Hematopoietic multipotent progenitor cell treated with erythropoietin and hydrocortisone succinate and interleukin-3 and kit ligand, for 15 days (in vitro differentiated cells): ENCODE results near the gene TNRC6C.
"Not testable (repeated sequence)": the region's sequence is repeated elsewhere in the genome, so short reads cannot be mapped to it uniquely, and the experiment has no call there.

Source experiments
- DNase-seq: peaks from one replicate; pipeline ENCODE4 v3.0.0-alpha.2; 2015; ENCODE audit warnings: low spot score

Gene TNRC6C

DNA sequence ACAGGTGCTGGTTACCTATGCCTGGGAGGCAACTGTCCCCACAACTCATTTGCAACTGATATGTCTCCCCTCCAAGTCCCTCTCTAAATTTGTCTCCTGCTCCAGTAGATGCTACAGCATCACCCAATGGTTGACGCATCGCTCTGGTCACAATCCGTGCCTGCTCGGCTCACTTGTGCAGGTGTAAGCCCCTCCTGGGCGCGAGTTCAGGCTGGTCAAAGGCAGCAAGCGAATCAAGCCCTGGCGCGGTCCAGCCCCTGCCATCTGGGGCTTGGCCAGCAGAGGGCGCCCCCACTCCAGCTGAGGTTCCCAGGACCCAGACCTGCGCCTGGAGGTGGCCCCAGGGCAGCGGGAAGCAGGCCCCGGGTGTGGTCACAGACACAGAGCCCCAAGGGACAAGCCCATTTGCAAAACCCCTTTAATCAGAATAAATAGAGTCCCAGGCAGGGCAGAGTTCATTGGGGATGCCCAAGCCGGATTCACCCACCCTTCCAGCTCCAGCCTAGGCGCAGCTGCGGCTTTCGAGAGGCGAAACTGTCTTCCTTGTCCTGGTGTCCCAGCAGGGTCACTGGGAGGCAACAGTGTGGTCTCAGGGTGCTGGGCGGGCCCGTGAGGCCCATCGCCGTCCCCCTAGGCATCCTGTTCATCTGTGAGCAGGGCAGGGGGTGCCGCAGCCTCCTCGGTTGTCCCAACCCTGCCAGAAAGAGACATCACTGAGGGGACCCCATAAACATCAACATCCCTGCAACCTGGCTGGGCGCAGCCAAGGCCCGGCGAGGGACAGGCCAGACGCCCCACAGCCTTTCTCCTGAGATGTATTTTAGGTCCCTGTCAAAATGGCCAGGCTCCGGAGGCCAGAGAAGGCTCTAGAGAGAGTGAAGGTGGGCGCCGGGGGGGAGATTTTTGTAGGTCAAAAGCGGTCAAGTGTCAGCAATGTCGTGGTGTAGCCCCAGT is 154.3 kb downstream of the TNRC6C start:
- DNase-seq: peak; percentile 77

DNA sequence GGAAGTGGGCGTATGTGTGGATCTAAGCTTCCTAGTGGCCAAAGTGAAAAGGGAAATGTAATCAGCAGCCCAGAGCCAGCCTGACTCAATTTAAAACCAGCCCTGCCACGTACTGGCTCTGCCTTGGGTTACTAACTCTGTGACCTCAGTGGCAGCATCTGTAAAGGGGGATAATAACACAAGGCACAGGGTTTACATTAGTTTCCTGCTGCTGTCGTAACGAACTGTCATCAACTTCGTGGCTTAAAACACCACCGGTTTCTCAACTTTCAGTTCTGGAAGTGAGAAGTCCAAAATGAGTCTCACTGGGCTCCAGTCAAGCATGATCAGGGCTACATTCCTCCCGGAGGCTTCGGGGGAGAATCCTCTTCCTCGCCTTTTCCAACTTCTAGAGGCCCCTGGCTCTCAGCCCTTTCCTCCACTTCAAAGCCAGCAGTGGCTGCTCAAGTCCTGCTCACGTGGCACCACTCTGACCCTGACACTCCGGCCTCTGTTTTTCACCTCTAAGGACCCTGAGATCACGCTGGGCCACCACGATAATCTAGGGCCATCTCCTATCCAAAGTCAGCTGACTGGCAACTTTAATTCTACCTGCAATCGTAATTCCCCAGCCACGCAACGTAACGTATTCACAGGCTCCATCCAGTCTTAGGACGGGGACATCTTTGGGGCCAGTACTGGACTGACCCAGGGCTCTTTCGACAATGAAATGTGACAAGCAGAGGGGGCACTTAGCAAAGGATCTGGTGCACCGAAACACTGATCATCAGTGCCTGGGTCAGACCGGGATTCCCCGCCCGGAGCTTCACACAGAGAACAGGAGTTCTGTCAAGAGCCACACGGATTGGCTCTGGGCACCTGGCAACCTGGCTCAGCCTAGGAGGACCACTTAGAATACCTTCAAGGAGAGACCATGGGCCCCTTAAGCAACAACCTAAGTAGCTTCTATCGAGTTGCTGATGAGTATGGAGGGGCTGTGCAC is 155.6 kb downstream of the TNRC6C start:
- DNase-seq: no peak

GRCh38 chr17:78114831-78115723 is 156.6 kb downstream of the TNRC6C start:
- DNase-seq: no peak

GRCh38 chr17:78115803-78116202 is 157.3 kb downstream of the TNRC6C start:
- DNase-seq: not testable (repeated sequence)

GRCh38 chr17:78116411-78116810 is 157.9 kb downstream of the TNRC6C start:
- DNase-seq: no peak

- no peak for DNase-seq
Measured at GRCh38 chr17:78117027-78117981, 158.8 kb downstream of the TNRC6C start.

DNA sequence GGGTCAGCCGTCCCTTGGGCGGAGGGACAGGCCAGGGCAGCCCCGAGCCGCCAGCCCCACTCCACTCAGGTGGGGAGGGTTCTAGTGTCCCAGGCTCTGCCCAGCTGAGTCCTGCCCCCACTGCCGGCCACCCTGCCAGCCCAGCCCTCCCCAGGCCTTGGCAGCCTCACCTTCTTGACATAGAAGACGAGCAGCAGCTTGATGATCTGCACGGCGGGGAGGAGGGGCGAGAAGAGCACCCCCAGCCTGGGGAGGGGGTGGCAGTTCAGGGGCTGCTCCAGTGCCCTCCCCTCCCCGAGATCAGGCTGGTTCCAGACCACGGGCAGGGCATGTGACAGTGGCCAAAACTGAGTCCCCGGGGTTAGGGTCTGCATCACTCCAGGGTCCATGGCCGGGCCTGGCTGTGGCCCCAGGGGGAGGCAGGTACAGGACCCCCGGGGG is 160.3 kb downstream of the TNRC6C start:
- no peak for DNase-seq

- no peak for DNase-seq
Measured at GRCh38 chr17:78120537-78120936, 162.0 kb downstream of the TNRC6C start.

DNA sequence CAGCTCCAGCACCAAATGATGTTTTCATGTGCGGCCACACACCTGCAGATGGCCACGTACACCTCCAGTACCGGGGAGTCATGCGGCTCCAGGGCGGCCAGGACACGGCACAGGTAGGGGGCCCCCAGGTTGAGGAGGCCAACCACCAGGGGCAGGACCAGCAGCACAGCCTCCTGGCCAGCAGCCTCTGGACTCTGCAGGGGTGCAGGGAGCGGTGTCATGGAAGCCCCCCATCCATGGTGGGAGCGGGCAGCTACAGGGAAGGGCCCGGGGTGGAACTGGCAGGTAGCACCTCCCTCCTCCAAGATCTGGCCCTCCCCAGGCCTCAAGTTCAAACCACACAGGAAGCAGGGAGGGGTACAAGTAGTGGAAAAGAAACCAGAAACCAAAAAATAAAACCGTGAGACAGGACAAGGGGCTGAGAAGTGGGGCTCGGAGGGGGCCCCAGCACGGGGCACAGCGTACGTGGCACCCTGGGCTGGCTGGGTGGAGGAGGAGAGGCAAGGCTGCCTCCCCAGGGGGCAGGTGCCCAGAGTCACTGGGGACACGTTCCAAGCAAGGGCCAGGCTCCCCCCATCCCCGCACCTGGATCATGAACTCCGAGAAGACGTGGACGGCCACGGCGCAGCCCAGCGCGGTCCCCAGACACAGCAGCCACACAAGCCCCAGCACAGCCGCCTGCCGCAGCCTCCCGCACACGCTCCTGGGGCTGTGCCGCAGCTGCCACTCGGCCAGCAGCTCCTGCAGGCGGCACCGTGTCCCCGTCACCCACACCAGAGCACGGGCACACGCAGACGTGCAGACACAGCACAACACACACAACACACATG is 162.7 kb downstream of the TNRC6C start:
- DNase-seq: no peak

DNA sequence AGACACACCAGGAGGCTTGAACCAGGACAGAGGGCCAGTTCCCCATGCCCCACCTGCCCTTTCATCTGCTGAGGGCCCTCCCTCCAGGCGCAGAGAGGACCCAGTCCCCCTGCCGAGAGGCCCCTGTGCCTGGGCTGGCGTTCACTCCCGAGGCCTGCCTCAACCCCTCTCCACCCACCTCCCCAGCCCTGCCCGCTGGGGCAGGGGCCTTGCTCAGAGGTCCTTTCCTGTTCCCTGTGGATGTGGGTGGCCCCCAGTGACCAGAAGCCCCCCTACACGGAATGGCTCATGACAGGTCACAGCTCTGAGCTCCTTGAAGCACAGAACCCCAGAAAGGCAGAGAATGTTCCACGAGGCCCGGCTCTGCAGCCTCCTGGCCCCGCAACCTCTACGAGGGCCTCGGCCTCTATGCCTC is 163.3 kb downstream of the TNRC6C start:
- no peak for DNase-seq

DNA sequence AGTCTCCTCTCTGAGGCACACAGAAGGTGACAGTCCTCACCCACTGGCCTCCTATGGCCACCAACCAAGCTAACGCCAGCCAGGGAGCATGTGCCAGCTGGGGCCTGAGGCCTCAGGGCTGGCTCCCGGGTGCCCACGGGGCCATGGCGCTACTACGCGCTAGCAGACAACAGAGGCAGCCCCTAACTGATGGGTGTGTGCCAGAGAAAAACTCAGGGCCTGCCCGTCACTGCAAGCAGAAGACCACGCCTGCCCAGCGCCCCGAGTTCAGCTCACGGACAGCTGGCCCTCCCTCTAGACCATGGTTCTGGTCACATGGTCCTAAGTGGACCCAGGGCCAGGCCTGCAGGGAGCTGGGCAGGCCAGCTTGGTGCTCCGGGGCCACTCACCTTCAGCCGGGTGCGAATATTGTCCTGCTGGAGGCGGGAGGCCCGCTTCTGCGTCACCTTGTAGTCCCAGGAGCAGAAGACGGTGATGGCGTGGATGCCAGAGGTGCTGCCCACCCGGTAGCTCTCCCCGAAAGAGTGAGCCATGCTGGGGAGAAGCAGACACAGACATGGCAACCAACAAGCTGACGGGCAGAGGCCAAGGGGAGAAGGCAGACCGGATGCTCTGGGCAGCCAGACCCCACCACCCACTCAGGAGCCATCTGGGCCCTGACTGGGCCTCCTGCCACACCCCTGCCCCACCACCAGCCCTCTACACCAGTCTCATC is 163.9 kb downstream of the TNRC6C start:
- no peak for DNase-seq

GRCh38 chr17:78122931-78123249 is 164.4 kb downstream of the TNRC6C start:
- no peak for DNase-seq

DNA sequence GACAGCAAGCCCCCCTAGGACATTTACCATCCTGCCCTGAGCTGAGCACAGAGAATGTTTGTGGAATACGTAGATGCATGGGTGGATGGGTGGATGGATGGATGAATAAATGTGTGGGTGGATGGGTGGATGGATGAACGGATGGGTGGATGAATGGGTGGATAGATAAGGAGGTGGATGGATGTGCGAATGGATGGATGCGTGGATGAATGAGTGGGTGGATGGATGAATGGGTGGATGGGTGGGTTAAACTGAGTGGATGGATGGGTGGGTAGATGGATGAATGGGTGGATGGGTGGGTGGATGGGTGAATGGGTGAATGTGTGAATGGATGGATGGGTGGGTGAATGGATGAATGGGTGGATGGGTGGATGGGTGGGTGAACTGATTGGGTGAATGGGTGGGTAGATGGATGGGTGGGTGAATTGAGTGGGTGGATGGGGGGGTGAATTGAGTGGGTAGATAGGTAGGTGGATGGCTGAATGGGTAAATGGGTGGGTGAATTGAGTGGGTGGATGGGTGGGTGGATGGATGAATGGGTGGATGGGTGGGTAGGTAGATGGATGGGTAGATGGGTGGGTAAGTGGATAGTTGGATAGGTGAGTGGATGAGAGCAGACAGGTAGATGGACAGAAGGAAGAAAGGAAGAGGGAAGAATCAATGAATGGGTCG is 164.9 kb downstream of the TNRC6C start:
- DNase-seq: no peak

GRCh38 chr17:78124081-78124835 is 165.8 kb downstream of the TNRC6C start:
- no peak for DNase-seq

DNA sequence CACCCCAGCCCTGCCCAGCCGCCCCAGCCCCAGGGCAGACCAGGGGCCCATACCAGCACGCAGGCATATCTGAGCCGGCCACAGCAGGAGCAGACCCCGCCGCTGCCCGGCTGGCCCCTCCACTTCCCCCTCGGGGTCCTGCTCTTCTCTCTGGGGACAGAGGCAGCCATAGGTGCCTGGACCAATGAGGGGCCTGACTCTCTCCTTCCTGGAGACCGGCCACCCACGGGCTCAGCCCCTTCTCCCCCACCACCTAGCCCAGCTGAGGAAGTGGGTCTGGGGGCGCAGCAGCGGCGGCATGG is 166.3 kb downstream of the TNRC6C start:
- DNase-seq: no peak

GRCh38 chr17:78125138-78125913 is 166.8 kb downstream of the TNRC6C start:
- DNase-seq: no peak
